ENCODE measurements around the gene C4orf46. TPM values are rescaled to one million over a fixed set of nuclear protein-coding genes. Genes with fewer than 3 reads are reported as not detected.
"Not testable (repeated sequence)": the region's sequence is repeated elsewhere in the genome, so short reads cannot be mapped to it uniquely, and the experiment has no call there.

C4orf46 gene
- 16.2 TPM for total RNA-seq

DNA sequence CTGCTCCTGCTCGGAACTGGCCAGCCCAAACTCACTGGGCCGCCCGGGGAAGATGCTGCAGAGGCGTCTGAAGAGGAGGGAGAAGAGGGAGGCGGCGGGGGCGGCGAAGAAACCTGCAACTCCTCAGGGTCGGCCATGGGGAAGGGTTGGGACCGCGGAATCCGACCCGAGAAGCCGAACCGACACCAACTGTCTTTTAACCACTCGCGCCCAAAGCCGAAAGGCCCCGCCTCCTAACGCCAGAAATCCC is at the start of gene C4orf46:
C4orf46 (minus strand) TSS at position 223 of the 250 bp plus-strand sequence; CDS start at position 137, 86 bp downstream.
- Histone ChIP-seq H3K9ac (ENCODE audit: low read depth in 1 of 3, low read length in 3 of 3) (peak within 1 kb of the TSS; percentile 96 to 100 (median 97)), H3K27ac (ENCODE audit: low read depth, low read length) (peak within 1 kb of the TSS; percentile 99), H3K4me1 (ENCODE audit: control insufficient read depth in 3 of 3, insufficient read depth in 3 of 3, low read length in 3 of 3) (peaks cover 11 to 21% (median 12%) of the 10 kb centered on the region in 3 donors), H3K9me3 (ENCODE audit: control insufficient read depth in 3 of 3, low read length in 3 of 3) (no peaks in the 10 kb centered on the region), H3K27me3 (ENCODE audit: control insufficient read depth in 3 of 3, insufficient read depth in 3 of 3, low read length in 3 of 3) (no peaks in the 10 kb centered on the region), H3K36me3 (ENCODE audit: control insufficient read depth in 3 of 3, insufficient read depth in 3 of 3, low read length in 3 of 3) (peaks cover 0 to 1% (median 0%) of the 10 kb centered on the region in 3 donors), H3K4me3 (ENCODE audit: low read length in 3 of 3) (peak within 1 kb of the TSS; percentile 94 to 98 (median 97))

GRCh38 chr4:158715802-158716201 is 44.1 kb upstream of the C4orf46 start:
- no peak overlapping the region for H3K9ac ChIP-seq (ENCODE audit: low read depth in 1 of 3, low read length in 3 of 3)
- H3K4me1 ChIP-seq (ENCODE audit: control insufficient read depth in 3 of 3, insufficient read depth in 3 of 3, low read length in 3 of 3), result peaks cover 0 to 4% (median 2%) of the 10 kb centered on the region in 3 donors
- peaks cover 17 to 72% (median 59%) of the 10 kb centered on the region in 3 donors for H3K36me3 ChIP-seq (ENCODE audit: control insufficient read depth in 3 of 3, insufficient read depth in 3 of 3, low read length in 3 of 3)
- H3K9me3 ChIP-seq (ENCODE audit: control insufficient read depth in 3 of 3, low read length in 3 of 3), result no peaks in the 10 kb centered on the region
- no peak overlapping the region for H3K27ac ChIP-seq (ENCODE audit: low read depth, low read length)
- H3K27me3 ChIP-seq (ENCODE audit: control insufficient read depth in 3 of 3, insufficient read depth in 3 of 3, low read length in 3 of 3), result no peaks in the 10 kb centered on the region
- no peak overlapping the region for H3K4me3 ChIP-seq (ENCODE audit: low read length in 3 of 3)

- Histone ChIP-seq H3K4me3 (ENCODE audit: low read length in 3 of 3) (no peak overlapping the region), H3K27me3 (ENCODE audit: control insufficient read depth in 3 of 3, insufficient read depth in 3 of 3, low read length in 3 of 3) (no peaks in the 10 kb centered on the region), H3K4me1 (ENCODE audit: control insufficient read depth in 3 of 3, insufficient read depth in 3 of 3, low read length in 3 of 3) (peaks cover 0 to 3% (median under 1%) of the 10 kb centered on the region in 3 donors), H3K27ac (ENCODE audit: low read depth, low read length) (no peak overlapping the region), H3K9me3 (ENCODE audit: control insufficient read depth in 3 of 3, low read length in 3 of 3) (no peaks in the 10 kb centered on the region), H3K36me3 (ENCODE audit: control insufficient read depth in 3 of 3, insufficient read depth in 3 of 3, low read length in 3 of 3) (peaks cover 15 to 78% (median 65%) of the 10 kb centered on the region in 3 donors), H3K9ac (ENCODE audit: low read depth in 1 of 3, low read length in 3 of 3) (no peak overlapping the region)
These were observed 43.2 kb upstream of the C4orf46 start for GRCh38 chr4:158714937-158715336.

GRCh38 chr4:158712622-158713021 is 40.9 kb upstream of the C4orf46 start:
- peaks cover 20 to 74% (median 64%) of the 10 kb centered on the region in 3 donors for H3K36me3 ChIP-seq (ENCODE audit: control insufficient read depth in 3 of 3, insufficient read depth in 3 of 3, low read length in 3 of 3)
- H3K4me3 ChIP-seq (ENCODE audit: low read length in 3 of 3); H3K27me3 ChIP-seq (ENCODE audit: control insufficient read depth in 3 of 3, insufficient read depth in 3 of 3, low read length in 3 of 3); H3K9ac ChIP-seq (ENCODE audit: low read depth in 1 of 3, low read length in 3 of 3); H3K4me1 ChIP-seq (ENCODE audit: control insufficient read depth in 3 of 3, insufficient read depth in 3 of 3, low read length in 3 of 3); H3K9me3 ChIP-seq (ENCODE audit: control insufficient read depth in 3 of 3, low read length in 3 of 3); H3K27ac ChIP-seq (ENCODE audit: low read depth, low read length): not testable (repeated sequence)

DNA sequence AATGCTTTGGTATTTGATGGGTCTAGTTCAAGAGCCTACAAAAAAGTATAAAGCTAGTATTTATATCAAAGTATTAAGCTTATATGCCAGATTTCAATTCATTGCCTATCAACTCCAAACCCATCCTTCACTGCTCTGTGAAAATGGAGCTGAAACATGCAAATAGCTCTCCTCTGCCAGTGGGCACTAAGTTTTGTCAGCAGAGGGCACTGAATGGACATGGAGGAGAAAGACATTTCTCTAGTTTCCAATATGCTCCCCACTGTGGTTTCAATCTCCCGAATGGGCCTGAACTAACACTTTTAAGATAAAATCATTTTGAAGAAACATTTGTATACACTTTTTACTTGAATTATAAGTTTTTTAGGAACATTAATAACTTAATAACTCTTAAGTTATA is 39.1 kb upstream of the C4orf46 start:
- no peak overlapping the region for H3K9ac ChIP-seq (ENCODE audit: low read depth in 1 of 3, low read length in 3 of 3)
- no peak overlapping the region for H3K27ac ChIP-seq (ENCODE audit: low read depth, low read length)
- no peak overlapping the region for H3K4me3 ChIP-seq (ENCODE audit: low read length in 3 of 3)
- no peaks in the 10 kb centered on the region for H3K27me3 ChIP-seq (ENCODE audit: control insufficient read depth in 3 of 3, insufficient read depth in 3 of 3, low read length in 3 of 3)
- peaks cover 19 to 76% (median 74%) of the 10 kb centered on the region in 3 donors for H3K36me3 ChIP-seq (ENCODE audit: control insufficient read depth in 3 of 3, insufficient read depth in 3 of 3, low read length in 3 of 3)
- no peaks in the 10 kb centered on the region for H3K9me3 ChIP-seq (ENCODE audit: control insufficient read depth in 3 of 3, low read length in 3 of 3)
- no peaks in the 10 kb centered on the region for H3K4me1 ChIP-seq (ENCODE audit: control insufficient read depth in 3 of 3, insufficient read depth in 3 of 3, low read length in 3 of 3)

- no peaks in the 10 kb centered on the region for H3K27me3 ChIP-seq (ENCODE audit: control insufficient read depth in 3 of 3, insufficient read depth in 3 of 3, low read length in 3 of 3)
- H3K4me3 ChIP-seq (ENCODE audit: low read length in 3 of 3), result no peak overlapping the region
- H3K4me1 ChIP-seq (ENCODE audit: control insufficient read depth in 3 of 3, insufficient read depth in 3 of 3, low read length in 3 of 3), result no peaks in the 10 kb centered on the region
- peaks cover 22 to 66% (median 61%) of the 10 kb centered on the region in 3 donors for H3K36me3 ChIP-seq (ENCODE audit: control insufficient read depth in 3 of 3, insufficient read depth in 3 of 3, low read length in 3 of 3)
- H3K9me3 ChIP-seq (ENCODE audit: control insufficient read depth in 3 of 3, low read length in 3 of 3), result no peaks in the 10 kb centered on the region
- H3K9ac ChIP-seq (ENCODE audit: low read depth in 1 of 3, low read length in 3 of 3), result no peak overlapping the region
- H3K27ac ChIP-seq (ENCODE audit: low read depth, low read length), result no peak overlapping the region
These were observed 32.6 kb upstream of the C4orf46 start for GRCh38 chr4:158704274-158704673.

- Histone ChIP-seq H3K9ac (ENCODE audit: low read depth in 1 of 3, low read length in 3 of 3) (no peak overlapping the region), H3K36me3 (ENCODE audit: control insufficient read depth in 3 of 3, insufficient read depth in 3 of 3, low read length in 3 of 3) (peaks cover 8 to 39% (median 25%) of the 10 kb centered on the region in 3 donors), H3K4me1 (ENCODE audit: control insufficient read depth in 3 of 3, insufficient read depth in 3 of 3, low read length in 3 of 3) (no peaks in the 10 kb centered on the region)
These were observed 17.1 kb upstream of the C4orf46 start for GRCh38 chr4:158688813-158689212.

DNA sequence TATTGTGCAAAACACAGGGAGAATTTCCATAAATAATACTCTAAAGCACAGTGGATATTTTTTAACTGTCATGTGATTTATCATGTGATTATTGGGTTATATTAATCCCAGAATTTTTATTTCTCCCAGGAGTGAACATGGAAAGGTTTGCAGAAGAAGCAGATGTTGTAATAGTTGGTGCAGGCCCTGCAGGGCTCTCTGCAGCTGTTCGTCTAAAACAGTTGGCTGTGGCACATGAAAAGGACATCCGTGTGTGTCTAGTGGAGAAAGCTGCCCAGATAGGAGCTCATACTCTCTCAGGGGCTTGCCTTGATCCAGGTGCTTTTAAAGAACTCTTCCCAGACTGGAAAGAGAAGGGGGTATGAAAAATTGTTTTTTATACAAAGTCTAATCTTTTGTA is 10.4 kb upstream of the C4orf46 start:
- no peaks in the 10 kb centered on the region for H3K27me3 ChIP-seq (ENCODE audit: control insufficient read depth in 3 of 3, insufficient read depth in 3 of 3, low read length in 3 of 3)
- H3K36me3 ChIP-seq (ENCODE audit: control insufficient read depth in 3 of 3, insufficient read depth in 3 of 3, low read length in 3 of 3), result peaks cover 0 to 26% (median 16%) of the 10 kb centered on the region in 3 donors
- no peaks in the 10 kb centered on the region for H3K9me3 ChIP-seq (ENCODE audit: control insufficient read depth in 3 of 3, low read length in 3 of 3)
- H3K4me1 ChIP-seq (ENCODE audit: control insufficient read depth in 3 of 3, insufficient read depth in 3 of 3, low read length in 3 of 3), result no peaks in the 10 kb centered on the region
- no peak overlapping the region for H3K4me3 ChIP-seq (ENCODE audit: low read length in 3 of 3)
- H3K9ac ChIP-seq (ENCODE audit: low read depth in 1 of 3, low read length in 3 of 3), result peak overlapping the region in 1 of 3 donors; percentile 40
- no peak overlapping the region for H3K27ac ChIP-seq (ENCODE audit: low read depth, low read length)

More at GRCh38 chr4:158688813-158689212, 17.1 kb upstream of the C4orf46 start:
- Histone ChIP-seq H3K9me3 (ENCODE audit: control insufficient read depth in 3 of 3, low read length in 3 of 3) (no peaks in the 10 kb centered on the region), H3K27me3 (ENCODE audit: control insufficient read depth in 3 of 3, insufficient read depth in 3 of 3, low read length in 3 of 3) (no peaks in the 10 kb centered on the region), H3K4me3 (ENCODE audit: low read length in 3 of 3) (no peak overlapping the region), H3K27ac (ENCODE audit: low read depth, low read length) (no peak overlapping the region)

GRCh38 chr4:158681629-158682028 is 9.9 kb upstream of the C4orf46 start:
- no peak overlapping the region for H3K4me3 ChIP-seq (ENCODE audit: low read length in 3 of 3)
- H3K9me3 ChIP-seq (ENCODE audit: control insufficient read depth in 3 of 3, low read length in 3 of 3), result no peaks in the 10 kb centered on the region
- H3K27ac ChIP-seq (ENCODE audit: low read depth, low read length), result no peak overlapping the region
- H3K27me3 ChIP-seq (ENCODE audit: control insufficient read depth in 3 of 3, insufficient read depth in 3 of 3, low read length in 3 of 3), result no peaks in the 10 kb centered on the region
- H3K36me3 ChIP-seq (ENCODE audit: control insufficient read depth in 3 of 3, insufficient read depth in 3 of 3, low read length in 3 of 3), result peaks cover 0 to 22% (median 16%) of the 10 kb centered on the region in 3 donors
- H3K4me1 ChIP-seq (ENCODE audit: control insufficient read depth in 3 of 3, insufficient read depth in 3 of 3, low read length in 3 of 3), result no peaks in the 10 kb centered on the region
- H3K9ac ChIP-seq (ENCODE audit: low read depth in 1 of 3, low read length in 3 of 3), result no peak overlapping the region

GRCh38 chr4:158678767-158679166 is 7.1 kb upstream of the C4orf46 start:
- no peaks in the 10 kb centered on the region for H3K27me3 ChIP-seq (ENCODE audit: control insufficient read depth in 3 of 3, insufficient read depth in 3 of 3, low read length in 3 of 3)
- peaks cover 0 to 6% (median 5%) of the 10 kb centered on the region in 3 donors for H3K36me3 ChIP-seq (ENCODE audit: control insufficient read depth in 3 of 3, insufficient read depth in 3 of 3, low read length in 3 of 3)
- H3K27ac ChIP-seq (ENCODE audit: low read depth, low read length), result no peak overlapping the region
- no peak overlapping the region for H3K4me3 ChIP-seq (ENCODE audit: low read length in 3 of 3)
- no peaks in the 10 kb centered on the region for H3K9me3 ChIP-seq (ENCODE audit: control insufficient read depth in 3 of 3, low read length in 3 of 3)
- H3K4me1 ChIP-seq (ENCODE audit: control insufficient read depth in 3 of 3, insufficient read depth in 3 of 3, low read length in 3 of 3), result peaks cover 0 to under 1% (median 0%) of the 10 kb centered on the region in 3 donors
- H3K9ac ChIP-seq (ENCODE audit: low read depth in 1 of 3, low read length in 3 of 3), result no peak overlapping the region

All from skeletal muscle tissue (tissue), 4 donors.